D721Med (cell line): ENCODE measurements around the gene CHM.
"Not testable (repeated sequence)": the region's sequence is repeated elsewhere in the genome, so short reads cannot be mapped to it uniquely, and the experiment has no call there.

ENCODE experiments used
- DNase-seq: peaks from one replicate; pipeline ENCODE4 v3.0.0; 2011; ENCODE audit warnings: low spot score; ENCODE audit not compliant: insufficient read length
- FAIRE-seq: peaks from 2 replicates; lab custom pipeline; 2011; peaks lifted over from hg19 to GRCh38; lab: Jason Lieb, UNC
- TF ChIP-seq, protein P1 (sequence below): IDR thresholded peaks from 2 replicates; pipeline ENCODE4 v1.5.1; 2012; ENCODE audit warnings: mild to moderate bottlenecking, control low read depth; ENCODE audit not compliant: insufficient read depth; ENCODE audit errors: missing control alignments

The CHM gene

DNA sequence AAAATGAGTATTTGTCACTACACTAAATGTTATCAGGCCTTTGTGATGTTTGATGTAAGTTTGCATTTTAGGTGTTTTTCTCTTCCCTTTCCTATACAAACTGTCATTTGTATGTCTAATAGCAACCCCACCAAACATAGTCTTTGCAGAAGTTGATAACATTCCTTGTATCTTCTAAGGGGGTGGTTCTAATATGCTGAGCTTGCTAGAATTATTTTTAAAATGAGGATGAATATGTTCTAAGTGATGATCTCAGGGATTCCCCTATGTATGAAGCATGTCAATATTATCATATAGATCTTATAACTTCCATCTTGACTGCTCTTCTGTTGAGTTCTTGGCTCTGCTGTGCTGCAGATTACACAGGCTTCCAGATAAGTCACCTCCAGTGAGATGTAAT lies 3.1 kb downstream of the CHM start:
- DNase-seq = no peak
- no peak for FAIRE-seq
- TF ChIP-seq, protein P1, sequence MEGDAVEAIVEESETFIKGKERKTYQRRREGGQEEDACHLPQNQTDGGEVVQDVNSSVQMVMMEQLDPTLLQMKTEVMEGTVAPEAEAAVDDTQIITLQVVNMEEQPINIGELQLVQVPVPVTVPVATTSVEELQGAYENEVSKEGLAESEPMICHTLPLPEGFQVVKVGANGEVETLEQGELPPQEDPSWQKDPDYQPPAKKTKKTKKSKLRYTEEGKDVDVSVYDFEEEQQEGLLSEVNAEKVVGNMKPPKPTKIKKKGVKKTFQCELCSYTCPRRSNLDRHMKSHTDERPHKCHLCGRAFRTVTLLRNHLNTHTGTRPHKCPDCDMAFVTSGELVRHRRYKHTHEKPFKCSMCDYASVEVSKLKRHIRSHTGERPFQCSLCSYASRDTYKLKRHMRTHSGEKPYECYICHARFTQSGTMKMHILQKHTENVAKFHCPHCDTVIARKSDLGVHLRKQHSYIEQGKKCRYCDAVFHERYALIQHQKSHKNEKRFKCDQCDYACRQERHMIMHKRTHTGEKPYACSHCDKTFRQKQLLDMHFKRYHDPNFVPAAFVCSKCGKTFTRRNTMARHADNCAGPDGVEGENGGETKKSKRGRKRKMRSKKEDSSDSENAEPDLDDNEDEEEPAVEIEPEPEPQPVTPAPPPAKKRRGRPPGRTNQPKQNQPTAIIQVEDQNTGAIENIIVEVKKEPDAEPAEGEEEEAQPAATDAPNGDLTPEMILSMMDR = no peak

DNA sequence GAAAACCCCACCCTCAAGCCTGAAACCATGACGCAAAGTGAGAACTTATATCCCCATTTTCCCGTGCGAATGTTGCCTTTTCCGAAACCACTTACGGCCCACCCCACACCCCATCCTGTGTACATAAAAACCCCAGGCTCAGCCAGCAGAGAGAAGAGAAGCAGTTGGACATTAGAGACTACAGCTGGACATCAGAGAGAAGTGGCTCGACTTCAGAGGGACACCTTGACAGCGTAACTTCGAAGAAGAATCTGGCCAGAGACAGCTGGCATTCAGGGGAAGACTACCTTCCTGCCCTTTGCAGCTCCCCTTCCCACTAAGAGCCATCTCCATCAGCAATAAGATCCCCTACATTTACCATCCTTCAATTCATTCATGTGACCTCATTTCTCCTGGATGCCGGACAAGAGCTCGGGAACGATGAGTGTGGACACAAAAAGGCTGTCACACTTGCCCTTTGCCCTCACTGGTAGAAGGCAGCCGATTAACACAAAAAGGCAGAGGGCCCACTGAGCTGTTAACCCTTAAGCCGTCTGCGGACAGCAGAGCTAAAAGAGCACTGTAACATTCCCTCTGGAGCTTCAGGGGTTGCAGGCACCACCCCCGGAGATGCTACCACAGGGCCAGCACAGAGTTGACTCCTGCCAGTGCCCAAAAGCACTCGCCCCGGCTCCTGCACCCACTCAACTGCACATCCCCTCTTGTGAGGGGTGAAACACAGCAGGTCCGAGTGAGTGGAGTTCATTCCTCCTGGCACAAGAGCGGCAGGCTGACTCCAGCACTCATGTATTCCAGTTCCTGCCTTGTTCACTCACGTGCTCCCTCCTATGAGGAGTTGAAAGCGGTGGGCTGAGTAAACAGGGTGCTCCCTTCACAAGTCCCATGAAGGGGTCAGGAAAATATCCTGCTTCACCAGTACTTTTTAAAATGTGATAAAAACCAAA lies 7.5 kb downstream of the CHM start:
- FAIRE-seq = no peak
- TF ChIP-seq, protein P1 = no peak

DNA sequence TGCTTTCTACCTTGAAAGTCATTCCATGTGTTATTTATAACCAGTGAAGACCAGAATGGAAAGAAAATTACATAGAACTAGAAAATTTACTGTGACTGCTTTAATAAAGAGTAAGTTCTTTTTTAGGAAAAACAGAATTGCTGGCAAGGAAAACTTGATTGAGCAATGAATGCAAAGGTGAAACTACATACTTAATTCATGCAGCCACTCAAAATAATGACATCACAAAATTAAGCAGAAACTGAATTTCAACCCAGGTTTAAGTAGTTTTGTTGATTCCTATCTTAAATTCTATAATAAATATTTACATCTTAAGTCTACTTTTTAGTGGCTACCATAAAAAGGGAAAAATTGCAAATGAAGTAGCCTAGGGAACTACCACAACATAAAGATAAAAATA lies 14.0 kb downstream of the CHM start:
- FAIRE-seq (no peak), DNase-seq (no peak)
- TF ChIP-seq, protein P1 = no peak

More for the DNA sequence above, 7.5 kb downstream of the CHM start:
- DNase-seq = no peak

DNA sequence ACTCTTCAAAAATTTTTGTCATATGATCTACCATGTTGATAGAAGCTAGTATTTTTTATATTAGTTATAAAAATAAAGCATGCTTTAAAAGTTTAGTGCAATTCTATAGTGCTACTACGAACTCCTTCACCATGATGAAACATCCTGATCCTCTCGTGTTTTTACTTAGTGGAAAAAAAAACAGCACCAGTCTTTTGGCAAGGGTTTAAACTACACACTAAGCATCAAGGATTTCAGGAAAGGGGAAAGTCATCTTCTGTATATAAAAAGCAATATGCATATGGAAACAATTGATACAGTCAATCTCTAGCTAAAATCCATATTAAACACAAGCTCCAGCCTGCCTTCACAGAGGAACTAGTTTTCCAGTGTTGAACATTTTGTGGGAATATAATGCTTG lies 18.7 kb downstream of the CHM start:
- DNase-seq = no peak
- TF ChIP-seq, protein P1 = no peak
- no peak for FAIRE-seq

DNA sequence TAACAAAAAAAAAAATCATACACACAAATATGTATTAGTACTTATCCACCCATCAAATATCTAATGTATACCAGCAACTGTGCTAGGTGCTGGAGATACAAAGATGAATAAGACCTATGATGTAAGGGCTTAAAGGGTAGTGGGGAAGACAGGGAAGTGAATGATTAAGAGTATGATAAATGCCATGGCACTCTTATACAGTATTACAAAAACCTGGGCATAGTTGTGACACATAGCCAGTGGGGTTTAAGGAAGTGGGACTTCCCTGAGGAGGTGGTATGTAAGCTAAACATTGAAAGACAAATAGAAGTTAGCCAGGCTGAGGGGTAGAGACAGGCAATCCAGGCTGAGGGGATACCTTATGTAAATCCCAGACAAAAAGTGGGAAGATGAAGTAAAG lies 23.5 kb downstream of the CHM start:
- TF ChIP-seq, protein P1 = no peak
- DNase-seq (no peak), FAIRE-seq (no peak)

DNA sequence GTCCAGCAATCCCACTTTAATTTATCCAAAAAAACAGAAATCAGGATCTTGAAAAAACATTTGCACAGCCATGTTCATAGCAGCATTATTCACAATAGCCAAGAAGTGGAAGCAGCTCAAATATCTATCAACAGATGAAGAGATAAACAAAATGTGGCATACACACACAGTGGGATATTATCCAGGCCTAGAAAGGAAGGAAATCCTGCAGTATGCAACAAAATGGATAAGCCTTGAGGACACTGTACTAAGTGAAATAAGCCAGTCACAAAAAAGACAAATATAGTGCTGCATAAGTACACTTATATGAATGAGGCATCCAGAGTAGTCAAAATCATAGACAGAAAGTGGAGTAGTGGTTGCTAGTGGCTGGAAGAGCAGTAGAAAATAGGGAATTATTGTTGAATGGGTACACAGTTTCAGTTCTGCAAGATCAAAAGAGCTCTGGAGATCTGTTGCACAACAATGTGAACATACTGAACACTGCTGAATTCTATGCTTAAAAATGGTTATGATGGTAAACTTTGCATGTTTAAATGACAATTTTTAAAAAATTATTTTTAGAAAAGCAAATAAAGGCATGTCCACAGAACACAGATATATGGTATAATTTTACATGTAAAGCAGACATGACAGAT lies 25.6 kb downstream of the CHM start:
- no peak for DNase-seq
- no peak for FAIRE-seq
- TF ChIP-seq, protein P1 = no peak

DNA sequence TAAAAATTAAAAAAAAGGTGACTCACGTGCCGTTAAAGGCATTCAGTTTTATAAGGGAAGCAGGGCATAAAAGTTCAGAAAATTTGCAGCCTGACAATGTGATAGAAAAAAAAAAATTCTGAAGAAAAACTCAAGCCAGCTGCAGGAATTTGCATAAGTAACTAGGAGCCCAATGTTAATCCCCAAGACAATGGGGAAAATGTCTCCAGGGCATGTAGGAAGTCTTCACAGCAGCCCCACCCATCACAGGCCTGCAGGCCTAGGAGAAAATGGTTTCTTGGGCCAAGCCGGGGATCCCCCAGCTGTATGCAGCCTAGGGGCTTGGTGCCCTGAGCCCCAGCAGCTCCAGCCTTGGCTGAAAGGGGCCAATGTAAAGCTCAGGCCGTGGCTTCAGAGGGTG lies 31.2 kb downstream of the CHM start:
- no peak for FAIRE-seq
- TF ChIP-seq, protein P1 = no peak
- no peak for DNase-seq

DNA sequence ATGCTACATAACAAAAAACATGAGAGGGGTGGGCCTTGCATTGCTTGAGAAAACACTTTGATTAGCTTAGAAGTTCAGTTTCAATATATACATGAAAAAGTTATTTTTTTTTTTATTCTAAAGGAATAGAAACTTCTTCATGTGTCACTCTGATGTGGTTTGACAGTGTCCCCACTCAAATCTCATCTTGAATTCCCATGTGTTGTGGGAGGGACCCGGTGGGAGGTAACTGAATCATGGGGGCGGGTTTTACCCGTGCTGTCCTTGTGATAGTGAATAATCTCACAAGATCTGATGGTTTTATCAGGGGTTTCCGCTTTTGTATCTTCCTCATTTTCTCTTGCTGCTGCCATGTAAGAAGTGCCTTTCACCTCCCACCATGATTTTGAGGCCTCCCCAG lies 32.4 kb downstream of the CHM start:
- not testable (repeated sequence) for FAIRE-seq, DNase-seq
